ENCODE measurements around the gene OGA.
A peak's percentile ranks its signal among the peaks of the same experiment; 100 is the strongest.
"Not testable (repeated sequence)": the region's sequence is repeated elsewhere in the genome, so short reads cannot be mapped to it uniquely, and the experiment has no call there.

The OGA gene

DNA sequence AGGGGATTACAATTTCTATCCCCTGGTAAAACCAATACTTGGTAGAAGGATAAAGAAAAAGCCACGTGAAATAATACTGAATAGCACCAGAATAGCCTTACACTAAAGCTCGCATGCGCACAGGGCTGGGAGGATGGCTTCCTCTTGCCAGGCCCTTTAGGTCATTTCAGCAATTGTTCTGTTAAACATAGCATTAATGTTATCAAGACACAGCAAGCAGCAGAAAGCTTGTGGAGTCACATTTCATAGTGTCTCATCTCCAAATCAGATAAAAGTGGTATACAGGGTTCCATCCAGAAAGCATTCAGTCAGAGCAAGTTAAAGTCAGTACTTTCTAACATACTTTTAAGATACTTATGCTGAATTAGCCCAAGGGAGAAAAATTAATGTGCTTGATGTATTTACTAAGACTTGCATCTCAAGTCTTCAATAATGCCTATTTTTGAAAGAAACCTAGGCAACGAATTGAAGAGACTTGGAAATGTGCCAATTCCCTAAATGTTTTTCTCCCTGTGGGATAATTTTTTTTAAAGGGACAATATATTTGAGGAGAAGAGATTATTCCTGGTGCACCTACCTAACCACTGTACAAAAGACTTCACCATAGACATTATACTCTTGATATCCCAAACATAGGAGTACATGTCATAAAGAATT lies 20.7 kb downstream of the OGA start:
- DNase-seq (ENCODE audit: low spot score), result no peak

DNA sequence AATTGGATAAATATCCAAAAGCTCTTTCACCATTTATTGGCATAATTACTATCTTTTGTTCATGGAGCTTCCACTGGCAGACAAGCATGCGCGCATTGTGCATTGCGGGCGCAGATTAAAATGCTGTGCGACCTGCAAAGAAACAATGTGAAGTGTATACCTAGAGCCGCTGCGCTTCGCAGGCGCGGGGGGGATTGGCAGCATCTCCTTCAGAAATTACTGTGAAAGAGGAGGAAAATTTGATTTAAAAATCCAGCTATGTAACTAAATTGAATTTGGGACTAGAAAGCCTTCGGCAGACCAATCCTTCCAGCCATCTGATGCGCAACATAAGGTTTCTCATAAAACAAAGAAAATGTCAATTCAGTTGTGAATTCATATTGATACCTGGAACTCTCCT lies 24.7 kb downstream of the OGA start:
- no peak for DNase-seq (ENCODE audit: low spot score)

DNA sequence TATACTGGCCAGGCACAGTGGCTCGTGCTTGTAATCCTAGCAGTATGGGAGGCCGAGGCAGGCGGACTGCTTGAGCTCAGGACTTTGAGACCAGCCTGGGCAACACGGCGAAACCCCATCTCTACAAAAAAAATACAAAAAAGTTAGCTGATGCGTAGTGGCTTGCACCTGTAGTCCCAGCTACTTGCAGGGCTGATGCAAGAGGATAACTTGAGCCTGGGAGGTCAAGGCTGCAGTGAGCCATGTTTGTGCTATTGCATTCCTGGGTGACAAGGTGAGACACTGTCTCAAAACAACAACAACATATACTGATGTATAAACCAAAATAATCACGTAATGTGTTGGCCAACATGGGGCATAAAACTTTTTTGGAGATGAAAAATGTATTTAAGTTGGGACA lies 28.6 kb downstream of the OGA start:
- no peak for DNase-seq (ENCODE audit: low spot score)

- not testable (repeated sequence) for DNase-seq (ENCODE audit: low spot score)
Observed at GRCh38 chr10:101789231-101789630, 29.0 kb downstream of the OGA start.

- no peak for DNase-seq (ENCODE audit: low spot score)
Observed at GRCh38 chr10:101785801-101786200, 32.4 kb downstream of the OGA start.

GRCh38 chr10:101784558-101784957 lies 33.7 kb downstream of the OGA start:
- DNase-seq (ENCODE audit: low spot score), result no peak

GRCh38 chr10:101783736-101784118 lies 34.5 kb downstream of the OGA start:
- peak; percentile 14 for DNase-seq (ENCODE audit: low spot score)

DNA sequence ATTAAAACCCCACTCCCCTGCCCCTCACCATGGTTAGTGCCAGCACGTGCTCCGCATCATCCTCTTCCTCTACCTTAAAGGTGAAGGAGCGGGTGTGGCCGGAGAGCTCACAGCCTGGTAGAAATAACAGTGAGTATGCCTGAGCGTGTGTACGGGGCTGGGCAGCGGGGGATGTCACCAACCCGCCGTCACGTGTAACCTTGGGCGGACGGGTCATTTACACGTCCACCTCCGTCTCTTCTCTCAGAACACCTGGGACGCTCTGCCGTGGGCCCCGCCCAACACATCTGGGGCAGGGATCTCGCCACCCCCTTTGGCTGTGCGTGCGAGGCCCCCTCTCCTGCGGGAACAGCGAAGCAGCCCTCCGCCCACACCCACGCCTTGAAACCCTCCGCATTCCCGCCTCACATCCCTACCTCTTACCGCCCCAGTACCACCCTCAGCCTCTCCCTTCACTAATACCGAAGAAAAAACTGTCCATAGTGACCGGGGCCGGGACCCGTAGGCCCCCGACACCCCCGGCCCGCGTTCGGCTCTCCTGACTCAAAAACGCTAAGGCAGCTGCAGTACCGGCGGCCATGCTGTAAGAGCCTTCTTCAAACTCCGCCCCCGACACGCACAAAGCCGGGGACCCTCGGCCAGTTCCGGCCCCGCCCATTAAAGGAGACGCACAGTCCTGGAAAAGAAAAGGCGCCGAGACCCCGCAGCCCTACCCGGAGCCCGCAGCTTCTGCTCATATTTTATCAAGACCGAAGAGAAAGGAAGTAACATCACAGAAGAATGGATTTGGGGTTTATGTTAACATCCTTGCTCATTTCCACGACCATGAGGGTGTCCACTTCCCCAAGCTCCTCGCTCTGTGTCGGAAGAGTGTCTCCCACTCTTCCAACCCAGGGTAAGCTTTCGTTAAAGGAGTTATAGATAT lies 35.2 kb downstream of the OGA start, which contains the start of gene NPM3:
NPM3 (minus strand) TSS at position 636 of the 925 bp plus-strand sequence; CDS start at position 580, 56 bp downstream.
- peak; percentile 84 for DNase-seq (ENCODE audit: low spot score)

- no peak for DNase-seq (ENCODE audit: low spot score)
Observed at GRCh38 chr10:101781984-101782810, 36.0 kb downstream of the OGA start.

GRCh38 chr10:101781655-101781983 lies 36.6 kb downstream of the OGA start:
- no peak for DNase-seq (ENCODE audit: low spot score)

- peak; percentile 93 for DNase-seq (ENCODE audit: low spot score)
Observed at GRCh38 chr10:101780818-101781654, 37.2 kb downstream of the OGA start.

DNA sequence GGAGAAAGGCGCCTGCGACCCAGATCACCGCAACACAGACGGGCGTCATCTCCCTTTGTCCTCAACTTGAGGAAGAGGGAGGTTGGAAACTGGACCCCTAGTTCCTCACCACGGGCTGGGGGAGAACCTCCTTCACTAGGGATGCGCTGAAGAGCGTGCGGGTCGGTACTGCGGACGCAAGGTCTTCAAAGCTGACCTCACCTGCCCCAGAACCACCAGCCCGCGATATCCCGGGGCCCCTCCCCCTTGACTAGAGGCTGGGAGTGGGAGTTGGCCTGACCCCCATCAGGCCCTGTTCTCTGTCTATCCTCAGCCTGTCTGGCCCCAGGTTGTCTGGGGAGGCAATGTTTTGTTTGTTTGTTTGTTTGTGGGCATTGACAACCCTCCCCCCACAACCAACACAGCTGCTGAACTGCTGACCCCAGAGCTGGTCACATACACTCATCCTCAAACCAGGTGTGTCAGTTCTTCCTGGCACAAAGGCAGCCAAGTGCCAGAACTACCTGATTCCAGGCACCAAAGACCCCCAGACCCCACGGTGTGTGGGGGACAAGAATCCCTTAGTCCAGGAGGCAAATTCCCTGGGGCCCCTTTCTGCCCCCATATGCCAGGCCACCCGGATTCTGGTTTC lies 37.9 kb downstream of the OGA start:
- peak; percentile 20 for DNase-seq (ENCODE audit: low spot score)

- DNase-seq (ENCODE audit: low spot score), result peak; percentile 85
Observed at GRCh38 chr10:101779544-101780186, 38.6 kb downstream of the OGA start.

DNA sequence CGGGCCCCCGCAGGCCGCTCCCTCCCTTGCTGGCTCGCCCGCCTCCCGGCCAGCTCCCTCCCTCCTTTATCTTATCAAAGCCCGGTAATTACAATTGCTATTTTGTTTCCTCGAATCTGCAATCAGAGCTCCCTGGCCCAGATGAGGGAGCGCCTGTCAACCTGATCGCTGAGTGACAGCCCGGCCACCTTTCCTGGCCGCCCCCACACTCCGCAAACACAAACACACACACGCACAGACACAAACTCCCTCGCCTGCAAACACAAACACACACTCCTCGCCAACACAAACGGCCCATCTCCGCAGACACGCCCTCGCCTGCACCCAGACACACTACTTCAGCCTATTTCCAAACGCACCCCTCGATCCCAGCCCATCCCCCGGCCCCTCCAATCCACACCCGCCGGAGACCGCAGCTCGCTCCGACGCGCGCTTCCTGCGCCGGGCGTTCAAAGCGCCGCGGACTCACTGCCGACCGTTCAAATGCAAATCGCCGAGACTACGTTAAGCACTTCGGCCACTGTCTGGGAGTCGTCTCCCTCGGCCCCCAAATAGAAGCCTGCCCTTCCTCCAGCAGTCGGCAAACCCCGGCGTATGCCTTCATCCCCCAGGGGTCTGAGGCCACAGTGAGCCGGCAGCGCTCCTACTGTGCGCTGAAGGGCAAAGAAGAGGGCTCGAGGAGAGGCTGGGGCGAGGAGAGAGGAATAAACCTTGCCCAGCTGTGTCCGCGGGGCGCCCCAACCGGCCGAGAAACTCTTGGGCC lies 39.3 kb downstream of the OGA start:
- peak; percentile 73 for DNase-seq (ENCODE audit: low spot score)

DNA sequence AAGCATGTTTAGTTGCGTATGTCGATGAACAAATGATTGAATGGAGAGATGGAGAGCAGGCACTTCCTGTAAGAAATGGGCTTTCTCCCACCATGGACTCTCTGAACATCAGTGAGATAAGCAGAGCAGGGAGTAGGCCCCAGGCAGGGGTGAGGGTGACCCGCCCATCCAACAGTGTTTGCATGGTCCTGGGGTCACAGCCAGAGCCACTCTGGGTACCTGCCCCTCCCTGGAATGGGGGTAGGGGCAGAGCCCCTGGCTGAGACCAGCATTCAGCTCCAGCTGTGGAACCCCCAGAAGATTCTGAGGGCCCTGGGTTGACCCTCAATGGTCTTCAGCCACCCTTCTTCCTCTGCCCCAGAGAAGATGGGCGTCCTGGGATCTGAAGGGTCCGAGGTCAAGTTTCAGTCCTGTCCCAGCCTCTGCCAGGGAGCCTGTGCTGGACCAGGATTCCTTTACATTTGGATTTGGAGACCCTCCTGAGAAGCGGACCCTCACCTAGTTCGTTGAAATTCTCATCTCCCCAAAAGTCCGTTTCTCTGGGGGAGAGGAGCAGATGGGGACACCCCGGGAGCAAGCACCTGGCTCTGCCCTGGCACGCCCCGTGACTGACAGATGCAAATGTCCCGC lies 40.0 kb downstream of the OGA start:
- peak; percentile 32 for DNase-seq (ENCODE audit: low spot score)

DNA sequence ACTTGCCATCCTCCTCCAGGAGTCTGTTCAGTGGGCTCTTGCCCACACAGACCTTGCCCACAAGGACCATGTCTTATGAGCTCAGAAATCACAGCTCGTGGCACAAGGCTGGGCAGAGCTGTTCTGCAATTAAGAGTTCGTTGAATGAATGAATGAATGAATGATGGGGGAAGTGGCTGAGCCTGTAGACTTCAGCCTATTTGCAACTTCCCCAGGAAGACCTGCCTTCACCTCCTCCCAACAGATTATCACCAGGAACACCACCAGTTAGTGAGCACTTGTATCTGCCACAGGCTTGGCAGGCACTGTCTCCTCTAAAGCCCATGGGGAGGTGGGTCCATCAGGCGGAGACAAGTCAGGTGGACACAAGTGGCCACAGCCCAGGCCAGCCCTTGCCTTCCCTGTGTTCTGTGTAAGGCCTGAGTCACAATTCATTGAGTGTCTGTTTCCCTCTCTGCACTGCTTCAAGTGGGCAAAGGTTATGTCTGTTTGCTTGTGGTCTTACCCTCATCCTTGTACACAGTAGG lies 40.6 kb downstream of the OGA start:
- peak; percentile 50 for DNase-seq (ENCODE audit: low spot score)

DNA sequence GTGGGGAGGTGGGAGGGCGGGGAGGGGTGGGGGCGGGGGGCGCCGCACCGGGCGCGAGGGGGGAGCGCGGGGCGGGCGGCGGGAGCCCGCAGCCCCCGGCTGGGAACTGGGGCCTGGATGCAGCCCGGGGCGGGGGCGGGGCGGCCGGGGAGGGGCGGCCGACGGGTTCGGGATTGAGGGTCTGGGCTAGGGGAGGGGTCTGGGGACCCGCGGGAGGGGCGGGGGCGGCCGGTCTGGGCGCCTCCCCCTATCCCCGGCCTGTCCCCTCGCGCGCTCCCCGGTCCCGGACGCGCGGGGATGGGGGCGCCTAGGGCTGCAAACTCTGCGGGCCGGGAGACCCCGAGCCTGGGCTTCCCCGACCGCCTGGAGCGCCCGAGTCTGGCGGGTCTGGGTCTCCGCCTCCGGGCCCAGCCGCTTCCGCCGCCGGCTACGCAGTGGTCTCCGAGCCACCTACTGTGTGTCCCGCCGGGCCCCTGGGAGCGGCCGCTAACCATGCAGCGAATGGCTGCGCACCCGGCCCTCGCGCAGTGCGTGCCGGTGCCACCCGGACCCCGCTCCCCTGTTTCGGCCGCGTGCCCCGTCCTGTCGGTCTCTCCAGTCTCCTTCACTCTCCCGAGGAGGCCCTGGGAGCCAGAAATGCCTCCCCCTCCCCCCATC lies 42.0 kb downstream of the OGA start:
- DNase-seq (ENCODE audit: low spot score), result no peak

Data from HuH-7 (cell line).